OCI-LY3 (cell line): Measurements from ENCODE around the gene PSMB9.

Experiments used
- H2AFZ ChIP-seq: fragments of 200-600, 300-600 bp; shearing (Covaris generic); 2 replicates; pipeline ENCODE4 v1.6.0; 2014; ENCODE audit warnings: antibody characterized with exemption, low read depth, low read length
- H3K27ac ChIP-seq: fragments of 200-600, 300-600 bp; sonication (generic); 2 replicates; pipeline ENCODE4 v1.5.1; 2014; ENCODE audit warnings: mild to moderate bottlenecking, low read length, moderate library complexity, mixed read lengths
- H3K27me3 ChIP-seq: fragments of 200-600, 300-600 bp; sonication (generic); 2 replicates; pipeline ENCODE4 v1.6.1; 2014; ENCODE audit warnings: low read depth, low read length, mixed read lengths
- H3K36me3 ChIP-seq: fragments of 200-600, 300-600 bp; sonication (generic); replicated peaks from 2 replicates; pipeline ENCODE3; 2014; ENCODE audit warnings: low read depth, low read length, mixed read lengths
- H3K4me1 ChIP-seq: fragments of 300-600, 200-600 bp; sonication (generic); 2 replicates; pipeline ENCODE4 v1.6.1; 2014; ENCODE audit warnings: low read length, mixed read lengths
- H3K4me2 ChIP-seq: fragments of 200-600, 300-600 bp; sonication (generic); 2 replicates; pipeline ENCODE4 v1.6.1; 2014; ENCODE audit warnings: low read length, mixed read lengths
- H3K4me3 ChIP-seq: fragments of 300-600, 200-600 bp; sonication (generic); 2 replicates; pipeline ENCODE4 v1.5.1; 2014; ENCODE audit warnings: antibody characterized with exemption, mild to moderate bottlenecking, low read length, moderate library complexity
- H3K79me2 ChIP-seq: fragments of 300-600, 200-600 bp; shearing (Covaris generic); 2 replicates; pipeline ENCODE4 v1.6.1; 2014; ENCODE audit warnings: mild to moderate bottlenecking, low read length, mixed read lengths
- H3K9ac ChIP-seq: fragments of 300-600, 200-600 bp; shearing (Covaris generic); 2 replicates; pipeline ENCODE4 v1.6.0; 2014; ENCODE audit warnings: mild to moderate bottlenecking, low read length, moderate library complexity
- H3K9me3 ChIP-seq: fragments of 200-600, 300-600 bp; shearing (Covaris generic); 2 replicates; pipeline ENCODE4 v1.6.1; 2014; ENCODE audit warnings: low read length, mixed read lengths; ENCODE audit not compliant: insufficient read depth
- H4K20me1 ChIP-seq: fragments of 200-600, 300-600 bp; sonication (generic); 2 replicates; pipeline ENCODE4 v1.6.1; 2016; ENCODE audit warnings: low read length, mixed read lengths; ENCODE audit not compliant: insufficient read depth
- EZH2phosphoT487 ChIP-seq: fragments of 200-600 bp; shearing (Covaris generic); IDR thresholded peaks from 2 replicates; pipeline ENCODE4 v1.6.1; 2018; ENCODE audit warnings: antibody characterized with exemption, mixed run types, low read depth
- TF ChIP-seq, protein P1 (sequence below): fragments of 200-600, 300-600 bp; sonication (generic); IDR thresholded peaks from 2 replicates; pipeline ENCODE4 v1.5.1; 2014; ENCODE audit warnings: antibody characterized with exemption, low read length, low read depth

Gene PSMB9

DNA sequence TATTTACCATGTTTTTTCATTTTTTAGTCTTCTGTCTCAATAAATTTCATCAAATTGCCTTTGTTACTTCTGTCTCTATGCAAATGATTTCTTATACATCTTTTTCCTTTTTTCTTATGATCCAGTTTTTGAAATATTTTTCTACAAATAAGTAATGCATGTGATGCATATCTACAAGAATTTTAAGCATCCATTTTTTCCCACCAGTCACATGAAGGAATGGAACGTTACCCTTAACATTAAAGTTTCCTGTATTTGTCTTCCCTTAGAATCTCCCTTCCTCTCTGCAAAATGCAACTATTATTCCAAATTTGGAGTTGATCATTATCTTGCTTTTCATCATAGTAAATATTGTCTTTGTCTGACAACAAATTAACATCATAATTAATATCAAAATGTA, 35.5 kb downstream of the PSMB9 start:
- TF ChIP-seq EZH2phosphoT487 = no peak
- TF ChIP-seq, protein P1, sequence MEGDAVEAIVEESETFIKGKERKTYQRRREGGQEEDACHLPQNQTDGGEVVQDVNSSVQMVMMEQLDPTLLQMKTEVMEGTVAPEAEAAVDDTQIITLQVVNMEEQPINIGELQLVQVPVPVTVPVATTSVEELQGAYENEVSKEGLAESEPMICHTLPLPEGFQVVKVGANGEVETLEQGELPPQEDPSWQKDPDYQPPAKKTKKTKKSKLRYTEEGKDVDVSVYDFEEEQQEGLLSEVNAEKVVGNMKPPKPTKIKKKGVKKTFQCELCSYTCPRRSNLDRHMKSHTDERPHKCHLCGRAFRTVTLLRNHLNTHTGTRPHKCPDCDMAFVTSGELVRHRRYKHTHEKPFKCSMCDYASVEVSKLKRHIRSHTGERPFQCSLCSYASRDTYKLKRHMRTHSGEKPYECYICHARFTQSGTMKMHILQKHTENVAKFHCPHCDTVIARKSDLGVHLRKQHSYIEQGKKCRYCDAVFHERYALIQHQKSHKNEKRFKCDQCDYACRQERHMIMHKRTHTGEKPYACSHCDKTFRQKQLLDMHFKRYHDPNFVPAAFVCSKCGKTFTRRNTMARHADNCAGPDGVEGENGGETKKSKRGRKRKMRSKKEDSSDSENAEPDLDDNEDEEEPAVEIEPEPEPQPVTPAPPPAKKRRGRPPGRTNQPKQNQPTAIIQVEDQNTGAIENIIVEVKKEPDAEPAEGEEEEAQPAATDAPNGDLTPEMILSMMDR = no peak
- Histone ChIP-seq H3K4me2 (no peak overlapping the region), H3K27ac (no peak overlapping the region), H3K27me3 (no peaks in the 10 kb centered on the region), H3K9ac (no peak overlapping the region), H4K20me1 (no peaks in the 10 kb centered on the region), H2AFZ (no peak overlapping the region), H3K36me3 (no peaks in the 10 kb centered on the region), H3K79me2 (no peaks in the 10 kb centered on the region), H3K4me3 (no peak overlapping the region), H3K4me1 (peaks cover 18% of the 10 kb centered on the region), H3K9me3 (no peaks in the 10 kb centered on the region)

DNA sequence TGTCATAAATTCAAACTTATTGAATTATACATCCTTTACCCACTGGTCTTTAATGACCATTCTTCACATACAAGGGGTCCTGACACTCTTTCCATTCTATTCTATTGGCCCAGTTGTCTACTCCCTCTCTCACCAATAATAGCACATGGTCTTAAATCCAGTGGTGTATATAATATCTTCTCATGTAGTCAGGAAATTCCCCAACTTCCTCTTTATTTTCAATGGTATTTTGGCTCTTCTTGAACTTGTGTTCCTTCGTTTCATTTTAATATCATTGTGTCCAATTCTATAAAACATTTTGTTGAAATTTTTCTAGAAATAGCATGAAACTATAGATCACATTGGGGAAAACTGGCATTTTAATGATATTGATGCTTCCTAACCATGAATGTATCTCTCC, 36.8 kb downstream of the PSMB9 start:
- peaks cover 11% of the 10 kb centered on the region for H3K79me2 ChIP-seq
- H4K20me1 ChIP-seq = no peaks in the 10 kb centered on the region
- TF ChIP-seq, protein P1 = no peak
- TF ChIP-seq EZH2phosphoT487 = no peak
- no peaks in the 10 kb centered on the region for H3K9me3 ChIP-seq
- no peak overlapping the region for H3K9ac ChIP-seq
- H3K27ac ChIP-seq = no peak overlapping the region
- H3K4me3 ChIP-seq = no peak overlapping the region
- no peak overlapping the region for H3K4me2 ChIP-seq
- no peaks in the 10 kb centered on the region for H3K36me3 ChIP-seq
- H3K4me1 ChIP-seq = peaks cover 24% of the 10 kb centered on the region
- no peaks in the 10 kb centered on the region for H3K27me3 ChIP-seq
- no peak overlapping the region for H2AFZ ChIP-seq

DNA sequence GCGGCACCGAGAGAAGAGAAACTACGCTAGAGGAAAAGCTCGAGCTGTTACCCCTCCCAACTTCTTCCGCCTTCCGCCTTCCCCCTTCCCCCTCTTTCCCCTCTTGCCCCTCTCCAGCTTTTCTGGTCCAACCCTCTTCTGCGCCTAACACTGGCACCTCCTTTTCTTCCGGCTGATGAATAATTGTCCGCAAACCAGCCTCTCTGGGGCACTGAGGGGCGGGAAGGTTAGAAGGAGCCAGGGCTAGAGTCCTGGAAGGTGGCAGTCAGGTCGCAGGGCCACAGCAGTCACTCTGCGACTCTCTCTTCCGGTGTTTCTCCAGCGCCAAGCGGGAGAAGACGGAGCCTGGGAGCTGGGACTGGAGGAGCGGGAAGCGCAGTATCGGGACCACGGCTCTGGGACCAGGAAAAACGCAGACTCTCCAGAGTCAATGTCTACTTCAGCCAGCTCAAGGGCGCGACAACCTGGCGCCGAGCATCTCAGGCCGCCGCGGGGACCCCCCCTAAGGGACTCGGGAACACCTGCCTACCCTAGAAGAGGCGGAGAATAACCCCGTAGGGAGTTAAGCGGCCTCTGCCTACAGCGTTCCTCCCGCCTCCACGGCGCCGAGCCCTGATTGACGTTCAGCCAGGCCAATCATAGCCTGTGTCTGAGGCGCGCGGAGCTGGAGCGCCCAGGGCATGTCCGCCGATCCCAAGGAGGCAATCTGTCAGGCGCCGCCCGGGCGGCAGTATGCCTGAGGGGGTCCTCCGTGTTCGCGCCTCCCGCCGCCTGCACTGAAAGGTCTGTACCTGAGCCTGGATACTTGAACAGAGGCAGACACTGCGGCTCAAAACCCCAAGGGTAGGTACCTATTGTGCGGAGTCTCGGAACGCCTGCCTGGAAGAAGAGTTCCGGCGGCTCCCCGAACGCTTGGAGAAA, 40.4 kb downstream of the PSMB9 start:
- Histone ChIP-seq H3K27ac (peak overlapping the region; percentile 87), H3K27me3 (no peaks in the 10 kb centered on the region), H3K4me3 (peak overlapping the region; percentile 97), H3K4me2 (peak overlapping the region; percentile 95), H3K79me2 (peaks cover 16% of the 10 kb centered on the region), H4K20me1 (no peaks in the 10 kb centered on the region), H3K9ac (peak overlapping the region; percentile 80), H3K36me3 (no peaks in the 10 kb centered on the region), H3K4me1 (peaks cover 22% of the 10 kb centered on the region), H2AFZ (peak overlapping the region; percentile 76), H3K9me3 (no peaks in the 10 kb centered on the region)
- no peak for TF ChIP-seq EZH2phosphoT487
- TF ChIP-seq, protein P1 = no peak

DNA sequence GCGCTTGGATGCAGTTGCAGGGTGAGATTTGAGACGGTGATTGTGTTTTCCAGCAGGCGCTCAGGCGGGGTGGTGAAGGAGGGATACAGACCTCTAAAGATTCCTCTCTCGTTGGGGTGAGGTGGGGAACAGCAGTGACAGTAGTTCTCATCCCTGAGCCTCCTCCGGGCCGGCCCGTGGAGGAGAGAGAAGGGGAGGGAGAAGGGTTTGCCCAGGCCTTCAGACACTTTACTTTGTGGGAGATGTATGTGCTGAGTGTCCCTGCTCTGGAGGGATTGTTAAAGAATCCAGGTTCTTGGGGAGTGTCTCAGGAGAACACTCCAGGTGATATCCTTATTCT, 41.0 kb downstream of the PSMB9 start:
- Histone ChIP-seq H3K79me2 (peaks cover 16% of the 10 kb centered on the region), H2AFZ (peak overlapping the region; percentile 76; the same call in 1 of the 2 replicates), H3K9me3 (no peaks in the 10 kb centered on the region), H3K9ac (peak overlapping the region; percentile 80), H3K4me2 (peak overlapping the region; percentile 95), H3K27ac (peak overlapping the region; percentile 87), H3K4me1 (peaks cover 22% of the 10 kb centered on the region), H3K27me3 (no peaks in the 10 kb centered on the region), H3K36me3 (no peaks in the 10 kb centered on the region), H4K20me1 (no peaks in the 10 kb centered on the region), H3K4me3 (peak overlapping the region; percentile 97)
- TF ChIP-seq, protein P1 = no peak
- TF ChIP-seq EZH2phosphoT487 = no peak
